Measurements from ENCODE around the gene NDRG2.
"Not testable (repeated sequence)": the region's sequence is repeated elsewhere in the genome, so short reads cannot be mapped to it uniquely, and the experiment has no call there.

Gene NDRG2

DNA sequence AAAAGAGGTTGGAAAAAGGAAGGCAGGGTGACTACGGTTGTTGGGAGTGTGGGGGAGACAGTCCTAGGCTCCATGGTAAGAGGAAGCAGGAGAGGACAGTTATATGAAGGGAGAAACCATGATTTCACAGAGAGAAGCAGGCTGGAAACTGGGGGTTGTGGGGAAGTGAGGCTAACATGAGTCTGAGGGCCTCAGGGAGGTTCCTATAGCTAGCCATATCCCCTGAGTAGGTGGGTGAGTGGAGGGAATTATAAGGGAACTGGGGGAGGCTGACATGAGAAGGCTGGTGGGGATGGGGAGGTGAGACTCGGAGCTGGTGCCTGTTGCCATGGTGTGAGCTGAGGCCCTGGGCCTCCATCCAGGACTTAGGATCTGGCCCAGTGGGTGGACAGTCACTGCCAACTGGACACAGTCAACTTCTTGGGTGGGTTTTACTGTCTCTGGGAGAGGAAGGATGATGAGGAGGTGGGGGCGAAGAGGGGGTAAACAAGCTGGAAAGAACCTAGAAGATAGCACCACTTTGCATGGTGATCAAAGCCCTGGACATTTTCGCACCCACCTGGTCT is 8.4 kb upstream of the NDRG2 start:
- no peak for DNase-seq

DNA sequence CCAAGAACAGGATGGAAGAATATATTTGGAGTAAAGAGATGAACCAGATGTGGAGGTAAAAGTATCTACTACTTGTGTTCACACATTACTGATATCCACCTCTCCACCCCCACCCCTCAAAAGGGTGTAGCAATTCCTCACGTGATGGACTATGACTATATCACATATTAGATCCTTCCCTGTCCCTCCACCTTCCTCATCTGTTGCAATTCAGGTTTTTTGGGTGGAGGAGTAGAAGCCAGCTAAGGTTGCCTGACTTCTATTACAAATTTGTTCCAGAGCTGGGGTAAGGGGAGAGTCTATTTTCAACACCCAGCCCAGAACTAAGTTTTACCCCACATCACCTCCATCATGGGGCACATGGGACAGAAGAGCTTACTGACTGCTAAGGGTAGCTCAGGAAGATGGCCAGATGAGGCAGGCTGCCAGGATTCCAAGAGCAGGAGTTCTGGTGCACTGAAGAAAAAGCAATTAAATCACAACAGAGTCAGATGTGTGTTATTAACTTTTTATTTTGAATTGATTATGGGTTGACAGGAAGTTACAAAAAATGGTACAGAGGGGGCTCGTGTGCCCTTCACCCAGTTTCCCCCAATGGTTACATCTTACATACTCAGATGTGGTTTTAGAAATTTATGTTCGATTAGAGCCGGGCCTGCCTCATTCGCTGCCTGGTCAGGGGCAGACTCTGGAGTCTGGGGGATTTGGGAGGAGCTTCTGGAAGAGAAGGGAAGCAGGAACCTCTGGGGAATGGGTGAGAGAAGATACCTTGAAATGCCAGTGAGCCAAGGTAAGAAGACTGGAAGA is 7.7 kb upstream of the NDRG2 start:
- DNase-seq = no peak

DNA sequence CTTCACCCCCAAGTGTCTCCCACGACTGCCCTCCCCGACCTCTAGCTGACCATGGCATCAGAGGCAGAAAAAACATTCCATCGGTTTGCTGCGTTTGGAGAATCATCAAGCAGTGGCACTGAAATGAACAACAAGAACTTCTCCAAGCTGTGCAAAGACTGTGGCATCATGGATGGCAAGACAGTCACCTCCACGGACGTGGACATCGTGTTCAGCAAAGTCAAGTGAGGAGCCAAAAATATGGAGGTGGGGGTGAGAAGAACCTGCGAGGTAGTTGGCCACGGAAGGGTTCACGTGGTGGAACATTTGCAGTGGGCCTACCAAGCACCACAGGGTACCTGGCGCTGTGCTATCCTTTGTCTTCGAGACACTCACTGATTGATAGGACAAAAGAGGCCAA is 5.7 kb upstream of the NDRG2 start:
- no peak for DNase-seq

DNA sequence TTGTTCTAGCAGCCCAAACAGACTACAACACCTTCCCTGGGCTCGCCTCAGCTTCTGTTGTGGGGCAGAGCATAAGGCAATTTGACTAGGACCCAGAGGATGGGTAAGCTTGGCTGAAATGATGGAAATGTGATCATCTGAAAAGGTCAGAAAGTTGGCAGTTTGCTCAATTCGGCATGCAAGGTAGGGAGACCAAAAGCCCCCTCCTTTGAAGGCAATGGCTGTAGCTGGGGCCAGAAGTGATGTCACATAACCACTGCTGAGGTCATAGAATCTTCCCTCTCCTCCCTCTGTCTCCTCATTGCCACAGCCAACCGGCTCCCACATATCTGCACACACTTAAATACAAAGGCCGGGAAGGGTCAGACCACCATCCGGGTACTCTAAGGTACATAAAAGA is 5.1 kb upstream of the NDRG2 start, which contains the start of gene TPPP2:
Gene TPPP2 (plus strand): TSS at position 301 of the 400 bp plus-strand sequence. CDS start 365 bp downstream, outside the sequence.
- DNase-seq = no peak

DNA sequence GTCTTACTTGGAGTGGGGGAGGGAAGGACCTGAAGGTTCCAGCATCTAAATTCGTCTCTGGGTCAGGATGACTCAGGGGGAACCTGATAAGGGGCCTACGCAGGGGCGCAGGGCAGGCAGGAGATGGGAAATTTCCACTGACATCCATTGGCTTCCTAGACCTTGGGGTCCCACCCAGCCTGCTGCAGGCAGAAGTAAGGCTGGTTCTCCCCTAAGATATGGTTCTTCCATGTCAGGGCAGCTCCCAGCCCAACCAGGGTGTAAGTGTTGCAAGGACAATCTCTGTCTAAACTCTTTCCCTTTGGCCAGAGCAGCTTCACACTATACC is 2.1 kb upstream of the NDRG2 start:
- no peak for DNase-seq

DNA sequence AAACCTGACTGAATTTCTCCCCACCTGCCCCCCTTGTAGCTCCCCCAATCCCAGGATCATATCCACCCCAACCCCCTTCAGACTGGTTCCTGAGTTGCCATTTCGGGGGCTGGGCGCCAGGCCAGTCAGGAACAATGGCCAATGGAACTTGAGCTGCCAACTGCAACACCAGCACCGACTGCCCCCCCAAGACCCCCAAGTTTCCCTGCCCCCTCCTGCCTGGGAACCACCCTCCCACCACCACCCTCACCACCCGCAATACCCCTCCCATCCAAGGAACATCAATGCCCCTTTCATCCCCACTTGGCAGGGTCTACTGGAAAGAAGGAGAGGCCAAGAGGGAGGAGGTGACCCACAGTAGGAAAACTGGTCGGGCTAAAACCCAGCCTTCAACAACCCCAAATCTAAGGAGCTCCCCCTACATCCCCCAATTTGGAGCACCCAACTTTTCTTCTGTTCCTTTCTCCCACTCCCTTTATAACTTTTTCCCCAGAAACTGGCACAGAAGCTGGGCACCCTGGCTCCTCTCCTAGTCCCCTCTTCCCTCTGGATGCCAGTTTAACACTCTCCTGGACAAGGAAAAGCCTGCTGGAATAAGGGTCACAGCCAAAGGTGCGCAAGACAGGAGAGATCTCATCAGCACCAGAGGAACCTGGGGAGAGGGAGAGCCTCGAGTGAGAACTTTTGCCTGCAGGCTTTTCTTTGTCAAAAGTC is 1.6 kb upstream of the NDRG2 start:
- DNase-seq = no peak

DNA sequence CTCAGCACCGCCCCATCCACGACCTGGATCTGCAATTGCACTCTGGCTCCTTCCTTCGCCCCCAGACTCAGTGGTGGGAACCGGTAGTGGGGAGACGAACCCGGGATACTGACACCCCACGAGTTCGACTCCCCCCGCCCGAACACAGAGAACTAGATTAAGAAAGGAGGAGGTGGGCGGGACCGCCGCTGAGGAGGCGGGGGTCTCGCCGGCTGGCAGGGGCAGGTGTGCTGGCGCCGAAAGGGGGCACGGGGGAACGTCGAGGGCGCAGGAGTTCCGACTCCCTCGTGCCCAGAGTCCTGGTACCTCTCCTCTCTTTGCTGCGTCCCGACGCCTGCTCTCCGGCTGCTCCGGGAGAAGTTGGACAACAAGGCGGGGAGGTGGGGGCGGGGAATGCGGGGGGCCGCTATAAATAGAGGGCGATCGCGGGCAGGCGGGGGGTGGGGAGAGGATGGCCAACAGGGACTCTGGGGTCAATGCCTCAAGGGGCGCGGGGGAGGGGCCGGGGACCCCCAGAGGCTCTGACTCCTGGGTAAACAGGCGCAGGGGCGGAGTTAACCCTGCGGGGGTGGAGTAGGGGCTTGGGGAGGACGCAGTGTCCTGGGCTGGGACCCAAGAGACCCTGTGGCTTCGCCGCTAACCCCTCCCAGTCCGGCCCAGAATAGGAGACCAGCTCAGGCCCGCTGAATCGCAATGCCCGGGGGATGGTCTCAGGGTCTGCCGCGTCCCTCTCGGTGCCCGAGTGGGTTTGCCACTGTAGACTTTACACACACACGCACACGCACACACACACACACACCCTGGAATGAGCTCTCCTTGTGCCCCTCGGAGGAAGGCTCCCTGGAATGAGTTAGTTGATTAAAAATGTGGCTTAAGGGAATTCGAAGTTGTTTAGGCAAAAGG is 761 bp upstream of the NDRG2 start:
- DNase-seq = no peak

DNA sequence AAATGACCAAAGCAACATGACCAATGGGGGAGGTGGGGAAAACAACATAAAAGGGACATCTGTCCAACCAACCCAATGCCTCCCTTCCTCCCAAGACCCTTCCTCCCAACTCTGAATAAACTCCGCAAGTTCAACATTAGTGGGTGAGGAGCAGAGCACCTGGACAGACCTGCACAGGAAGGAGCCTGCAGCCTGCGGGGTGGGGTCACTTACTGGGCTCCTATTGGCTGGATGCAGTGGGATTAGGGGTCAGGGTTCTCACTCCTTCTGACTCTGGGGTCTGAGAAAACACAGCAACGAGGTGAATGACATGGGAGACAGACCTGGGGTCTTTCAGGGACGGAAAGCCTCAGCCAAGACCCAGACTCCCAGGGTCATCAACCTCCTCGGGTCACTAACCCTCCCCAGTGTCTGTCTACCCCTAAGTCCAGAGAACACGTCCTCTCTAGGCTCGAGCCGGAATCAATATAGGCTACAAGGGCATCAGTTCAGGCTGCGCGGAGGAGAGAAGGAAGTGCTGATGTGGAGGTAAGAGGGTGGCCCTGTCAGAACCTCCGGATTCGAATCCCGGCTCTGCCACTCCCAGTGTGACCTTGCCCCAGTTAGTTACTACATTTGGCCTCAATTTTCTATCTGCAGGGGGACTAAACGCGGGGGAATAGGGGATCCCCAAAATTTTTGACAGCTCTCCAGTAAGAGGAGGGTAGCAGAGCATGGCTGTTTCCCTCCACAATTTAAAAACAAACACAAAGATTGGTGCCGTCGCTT is 860 bp downstream of the NDRG2 start:
- DNase-seq = peak in 1 of 2 donors; percentile 8

DNA sequence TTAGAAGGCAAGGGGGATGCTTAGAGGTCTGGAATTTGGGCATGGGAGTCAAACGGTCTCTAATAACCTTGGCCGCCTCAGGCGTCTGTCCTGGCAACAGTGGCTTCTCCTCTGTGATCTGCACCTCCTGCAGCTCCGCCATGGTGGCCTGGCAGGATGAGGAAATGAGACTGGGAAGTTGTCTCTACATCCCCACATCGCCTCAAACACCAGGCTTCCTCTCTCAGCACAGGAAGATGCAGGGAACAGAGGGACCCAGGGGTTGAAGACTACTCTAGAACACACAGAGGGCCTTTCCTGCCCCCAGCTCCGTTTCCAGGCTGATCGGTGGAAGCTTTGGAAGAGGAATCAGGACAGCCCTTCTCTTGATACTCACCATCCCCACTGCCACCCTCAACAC is 1.7 kb downstream of the NDRG2 start:
- no peak for DNase-seq

DNA sequence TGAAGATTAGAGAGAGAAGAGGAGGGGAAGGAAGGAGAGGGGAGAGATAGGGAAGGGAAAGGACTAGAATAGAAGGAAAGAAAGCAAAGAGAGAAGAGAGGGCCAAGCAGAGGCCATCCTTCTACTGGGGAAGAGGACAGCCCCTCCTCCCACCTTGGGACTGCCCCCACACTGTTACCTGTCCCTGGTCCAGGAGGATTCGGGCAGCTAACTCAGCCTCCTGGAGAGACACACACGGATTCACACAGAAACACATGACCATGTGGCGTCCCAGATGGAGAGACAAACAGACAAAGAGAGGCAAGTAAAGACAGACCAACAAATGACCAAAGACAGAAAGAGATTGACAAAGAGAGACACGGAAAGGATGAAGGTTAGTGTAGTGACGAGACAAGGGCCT is 2.2 kb downstream of the NDRG2 start:
- no peak for DNase-seq

DNA sequence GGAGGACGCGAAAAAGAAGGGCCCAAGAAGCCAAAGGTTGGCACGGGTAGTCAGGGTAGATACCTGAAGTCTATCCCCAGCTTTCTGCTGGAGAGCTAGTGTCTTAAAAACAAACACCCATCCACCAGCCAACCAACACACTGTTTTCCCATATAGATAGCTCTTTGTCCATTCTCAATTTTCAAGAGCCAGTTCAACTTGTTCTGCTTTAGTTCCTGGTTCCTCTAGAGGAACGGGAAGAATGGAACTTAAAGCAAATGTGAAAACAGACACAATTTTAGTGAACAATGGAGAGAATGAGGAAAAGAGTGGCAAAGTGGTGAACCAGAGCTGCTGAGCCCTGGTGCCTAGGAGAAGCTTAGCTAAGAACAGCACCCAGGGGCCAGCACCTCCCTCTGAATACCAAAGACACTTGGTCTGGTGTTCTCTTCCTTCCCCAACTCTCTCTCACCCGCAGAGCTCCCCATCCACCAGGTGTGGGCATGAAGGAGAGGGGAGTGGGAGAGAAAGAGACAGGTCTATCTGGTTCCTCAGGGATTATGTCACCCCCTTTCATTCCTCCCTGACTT is 3.8 kb downstream of the NDRG2 start:
- no peak for DNase-seq

DNA sequence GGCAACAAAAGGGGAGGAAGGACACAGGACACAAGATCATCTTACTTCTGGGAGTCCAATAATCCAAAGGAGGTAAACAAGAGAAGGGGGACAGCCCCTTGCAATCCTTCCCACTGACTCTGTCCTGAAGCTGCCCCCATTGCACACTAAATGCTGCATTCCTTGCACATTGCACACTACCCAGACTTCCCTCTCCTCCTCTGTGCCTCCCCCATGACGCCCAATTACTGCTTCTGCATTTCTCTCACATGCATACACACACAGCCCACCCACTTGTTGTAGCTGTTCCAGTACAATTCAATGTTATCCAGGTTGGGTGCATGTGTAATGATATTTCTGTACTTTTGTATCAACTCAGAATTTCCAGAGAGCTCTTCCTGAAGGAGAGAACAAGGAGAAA is 5.5 kb downstream of the NDRG2 start:
- no peak for DNase-seq

DNA sequence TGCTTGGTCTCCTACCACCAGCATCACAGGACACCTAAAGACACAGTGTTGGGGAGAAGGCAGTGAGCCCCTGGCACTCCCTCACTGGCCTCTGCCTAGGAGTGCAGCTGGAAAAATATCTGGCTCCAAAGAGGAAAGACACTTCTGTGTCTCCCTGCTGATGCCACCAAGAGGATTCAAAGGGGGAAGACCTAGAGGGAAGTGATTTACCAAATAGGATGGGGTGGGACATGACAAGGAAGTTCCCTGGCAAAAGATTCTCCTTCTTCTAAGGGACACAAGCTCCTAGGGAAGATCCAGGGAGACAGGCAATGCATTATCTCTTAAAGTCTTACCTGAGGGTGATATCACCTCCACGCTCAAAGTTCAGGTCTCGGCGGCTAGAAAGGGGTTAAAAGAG is 6.1 kb downstream of the NDRG2 start:
- no peak for DNase-seq

DNA sequence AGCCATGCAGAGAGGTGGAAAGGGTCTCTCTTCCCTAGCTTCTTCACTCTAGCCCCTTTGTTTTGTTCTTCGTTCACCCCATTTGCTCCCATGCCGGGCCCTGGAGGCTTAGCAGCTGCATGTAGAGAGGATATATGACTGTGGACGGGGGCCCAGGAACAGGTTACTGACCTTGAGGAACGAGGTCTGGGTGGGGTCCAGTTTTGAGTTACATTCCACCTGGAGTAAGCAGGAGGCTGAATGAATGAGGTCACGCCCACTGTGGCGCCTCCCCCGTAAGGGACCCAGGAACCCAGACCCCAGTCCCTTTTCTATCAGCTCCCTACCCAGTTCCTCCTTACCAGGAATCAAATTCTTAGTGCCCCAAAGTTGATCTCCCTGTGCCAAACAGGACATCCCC is 6.6 kb downstream of the NDRG2 start:
- DNase-seq = no peak

DNA sequence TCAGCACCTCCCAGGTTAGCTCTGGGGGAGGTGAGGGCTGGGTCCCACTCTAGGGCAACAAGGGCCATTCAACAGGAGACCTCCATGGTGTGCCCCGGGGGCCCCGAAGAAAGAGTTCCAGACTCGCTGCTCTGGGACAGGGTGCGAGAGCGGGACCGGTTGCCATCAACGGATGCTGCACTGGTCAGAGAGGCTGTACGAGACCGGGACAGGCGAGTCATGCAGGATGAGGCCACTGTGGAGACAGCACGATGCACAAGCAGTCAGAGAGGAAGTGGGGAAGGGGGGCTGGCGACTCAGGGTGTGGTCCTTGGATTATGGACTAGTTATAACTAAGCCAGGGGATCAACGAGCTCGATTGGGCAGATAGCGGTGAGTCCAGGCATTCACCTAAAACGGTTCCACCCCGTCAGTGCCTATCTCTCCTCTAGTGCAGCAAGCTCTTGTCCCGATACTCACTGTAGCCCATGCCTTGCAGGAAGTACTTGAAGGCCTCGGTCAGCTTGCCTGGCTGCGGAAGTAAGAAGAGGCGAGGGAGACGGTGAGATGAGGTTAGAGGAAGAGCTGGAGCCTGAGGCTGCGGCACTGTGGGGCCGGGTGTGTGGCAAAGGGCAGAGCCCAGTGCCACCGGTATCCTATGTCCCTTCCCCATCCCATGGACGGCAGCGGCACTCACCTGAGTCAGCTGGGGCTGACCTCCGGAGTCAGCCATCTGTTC is 7.2 kb downstream of the NDRG2 start:
- DNase-seq = no peak

DNA sequence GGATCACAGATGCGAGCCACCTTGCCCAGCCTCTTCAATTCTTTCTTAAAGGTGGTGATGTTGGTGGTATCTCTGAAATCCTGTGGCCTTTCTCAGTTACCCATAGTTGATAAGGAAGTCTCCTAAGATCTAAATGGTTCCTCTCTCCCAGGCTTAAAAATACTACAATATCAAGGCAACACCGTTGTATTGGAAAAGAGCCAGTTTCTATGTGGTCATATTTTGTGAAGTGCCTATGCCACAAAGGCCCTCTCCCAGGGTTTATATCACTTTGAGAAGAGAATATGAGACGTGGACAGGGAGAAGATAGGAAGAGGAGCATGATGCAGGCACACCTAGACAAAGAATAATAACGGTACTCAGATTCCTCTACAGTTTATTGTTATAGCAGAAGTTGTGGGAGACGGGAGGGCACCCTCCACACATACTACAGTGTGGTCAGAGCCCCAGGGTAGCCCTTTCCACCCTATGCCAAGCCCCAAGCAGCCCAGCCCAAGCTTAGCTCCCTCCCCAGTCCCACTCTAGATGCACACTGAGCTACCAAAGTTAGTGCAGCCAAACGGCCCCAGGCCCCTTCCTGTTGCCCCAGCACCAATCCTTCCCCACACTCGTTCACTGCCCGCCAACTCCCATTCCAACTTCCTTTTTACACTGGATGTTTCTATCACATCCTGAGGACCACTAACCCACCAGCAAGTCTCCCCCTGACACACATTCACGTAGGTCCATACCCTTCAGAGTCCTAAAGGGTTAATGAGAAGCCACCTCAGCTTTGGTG is 8.3 kb downstream of the NDRG2 start:
- DNase-seq = no peak

DNA sequence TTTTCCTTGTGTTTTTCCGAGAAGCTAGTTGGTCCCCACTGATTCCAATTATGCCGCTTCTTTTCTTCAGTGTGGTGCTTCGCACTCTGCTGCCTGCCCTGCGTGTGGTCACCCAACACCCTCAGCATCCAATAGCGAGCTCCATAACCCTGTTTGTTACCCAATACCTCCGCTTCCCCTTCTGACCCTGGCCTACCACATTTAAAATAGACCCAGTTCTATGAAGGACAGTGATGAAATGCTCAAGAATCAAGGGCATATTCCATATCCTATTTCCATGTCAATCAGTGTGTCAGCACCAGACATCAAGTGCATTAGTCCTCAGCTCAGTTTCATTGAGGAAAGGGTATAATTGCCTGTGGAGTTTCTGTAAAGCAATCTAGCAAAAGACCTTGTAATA is 9.5 kb downstream of the NDRG2 start:
- no peak for DNase-seq

DNA sequence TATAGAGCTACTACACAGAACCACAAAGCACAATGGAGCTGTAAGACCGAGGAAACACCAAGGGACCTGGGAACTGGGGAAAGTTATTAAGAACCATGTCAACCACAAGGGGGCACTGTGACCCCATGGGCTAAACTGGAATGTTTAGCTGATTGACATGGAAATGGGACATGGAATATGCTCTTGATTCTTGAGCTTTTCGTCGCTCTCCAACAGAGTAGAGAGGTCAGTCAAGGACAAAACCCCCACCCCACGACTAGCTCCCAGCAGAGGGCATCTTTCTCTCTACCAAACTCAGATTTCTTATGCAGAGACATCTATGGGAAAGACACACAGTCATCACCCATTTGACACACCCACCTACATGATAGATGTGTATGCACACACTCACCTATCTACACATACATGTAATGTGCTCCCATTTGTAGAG is 10.1 kb downstream of the NDRG2 start:
- DNase-seq = peak; percentile 77 to 86

DNA sequence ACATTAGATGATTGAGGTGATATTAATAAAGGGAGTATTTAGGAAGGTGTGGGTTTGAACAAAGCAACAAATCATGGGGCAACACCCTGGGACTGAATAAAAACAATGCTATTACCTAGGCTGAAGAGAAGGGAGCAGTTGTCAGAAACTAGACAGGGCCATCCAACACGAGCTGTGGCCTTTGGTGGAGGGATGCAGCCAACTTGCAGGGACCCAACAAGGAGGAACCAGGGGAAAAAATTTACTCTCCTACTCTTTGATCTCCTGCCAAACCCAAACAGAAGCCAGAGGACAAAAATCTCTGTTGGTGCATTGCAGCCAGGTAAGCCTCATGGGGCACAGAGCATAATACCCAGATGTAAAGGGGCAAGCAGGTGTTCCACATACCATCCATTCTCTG is 13.7 kb downstream of the NDRG2 start:
- no peak for DNase-seq

DNA sequence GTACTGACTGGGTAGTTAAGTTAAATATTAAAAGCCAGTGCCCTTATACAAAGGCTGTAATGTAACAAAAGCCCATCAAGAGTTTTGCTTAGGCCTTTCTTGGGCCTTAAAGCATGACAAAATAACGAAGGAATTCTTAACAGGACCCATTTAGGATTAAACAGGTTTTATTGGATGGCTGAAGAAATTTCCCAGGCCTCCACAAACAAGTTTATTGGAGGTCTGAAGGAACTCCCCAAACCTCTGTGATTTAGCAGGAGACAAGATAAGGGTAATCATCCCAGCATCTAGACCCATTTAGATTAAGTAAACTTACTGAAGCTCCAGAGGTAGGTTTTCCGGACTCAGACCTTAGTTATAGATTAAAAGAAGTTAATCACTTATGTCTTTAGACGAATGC is 15.1 kb downstream of the NDRG2 start:
- DNase-seq = not testable (repeated sequence)
